Glomerular endothelial cell (primary cell): ENCODE results near the gene MLST8. TPM values are rescaled to one million over a fixed set of nuclear protein-coding genes. Genes with fewer than 3 reads are reported as not detected.

ENCODE experiments used
- DNase-seq: peaks from one replicate; pipeline ENCODE4 v3.0.0-alpha.2; 2011; ENCODE audit warnings: low read depth, low spot score; ENCODE audit errors: extremely low read depth
- total RNA-seq: library from RNA; depleted of rRNA; stranded (reverse); fragments of >200 nt; gene quantifications from 2 replicates; pipeline ENCODE4 v1.2.3, GENCODE V29; 2015

Gene MLST8
- 63.4 and 63.9 TPM in 2 replicates for total RNA-seq

DNA sequence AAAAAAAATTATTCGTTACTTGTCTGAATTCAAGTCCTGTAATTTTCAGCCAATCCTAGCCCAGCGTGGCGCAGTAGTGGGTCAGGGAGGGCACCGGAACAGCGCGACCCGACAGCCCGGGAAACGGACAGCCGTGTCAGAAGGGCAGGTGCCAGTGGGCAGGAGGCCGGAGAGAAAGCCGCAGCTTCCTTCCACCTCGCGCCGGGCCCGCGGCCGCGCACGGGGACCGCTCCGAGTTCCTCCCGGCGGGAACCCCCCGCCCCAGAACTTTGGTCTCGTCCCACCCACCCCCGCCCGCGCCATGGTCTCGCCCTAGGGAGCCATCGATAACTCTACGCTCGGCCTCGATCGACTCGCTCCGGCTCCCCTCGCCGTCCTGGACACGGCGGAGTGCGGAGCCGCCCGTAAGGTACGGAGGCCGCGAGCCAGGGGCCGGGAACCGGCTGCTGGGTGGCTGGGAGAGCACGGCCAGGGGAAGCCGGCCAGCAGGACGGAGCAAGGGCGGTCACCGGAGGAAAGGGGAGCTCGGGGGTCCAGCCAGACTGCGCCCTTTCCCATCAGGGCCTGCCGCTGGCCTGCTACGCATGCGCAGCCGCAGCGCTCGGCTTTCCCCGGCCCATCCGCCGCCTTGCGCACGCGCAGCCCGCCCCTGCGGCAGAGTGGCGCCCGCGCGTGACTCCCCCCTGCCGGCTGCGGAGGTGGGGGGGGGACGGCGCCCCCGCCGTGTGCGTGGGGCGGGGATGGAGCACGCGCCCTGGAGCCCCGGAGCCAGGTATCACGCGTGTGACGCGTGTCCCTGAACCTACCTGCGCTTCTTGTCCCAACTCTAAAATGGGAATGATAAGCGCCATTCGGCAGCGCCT is at the start of gene MLST8:
MLST8 (plus strand) TSS at position 351 of the 863 bp plus-strand sequence. CDS start 632 bp downstream, outside the sequence.
- DNase-seq, result no peak

DNA sequence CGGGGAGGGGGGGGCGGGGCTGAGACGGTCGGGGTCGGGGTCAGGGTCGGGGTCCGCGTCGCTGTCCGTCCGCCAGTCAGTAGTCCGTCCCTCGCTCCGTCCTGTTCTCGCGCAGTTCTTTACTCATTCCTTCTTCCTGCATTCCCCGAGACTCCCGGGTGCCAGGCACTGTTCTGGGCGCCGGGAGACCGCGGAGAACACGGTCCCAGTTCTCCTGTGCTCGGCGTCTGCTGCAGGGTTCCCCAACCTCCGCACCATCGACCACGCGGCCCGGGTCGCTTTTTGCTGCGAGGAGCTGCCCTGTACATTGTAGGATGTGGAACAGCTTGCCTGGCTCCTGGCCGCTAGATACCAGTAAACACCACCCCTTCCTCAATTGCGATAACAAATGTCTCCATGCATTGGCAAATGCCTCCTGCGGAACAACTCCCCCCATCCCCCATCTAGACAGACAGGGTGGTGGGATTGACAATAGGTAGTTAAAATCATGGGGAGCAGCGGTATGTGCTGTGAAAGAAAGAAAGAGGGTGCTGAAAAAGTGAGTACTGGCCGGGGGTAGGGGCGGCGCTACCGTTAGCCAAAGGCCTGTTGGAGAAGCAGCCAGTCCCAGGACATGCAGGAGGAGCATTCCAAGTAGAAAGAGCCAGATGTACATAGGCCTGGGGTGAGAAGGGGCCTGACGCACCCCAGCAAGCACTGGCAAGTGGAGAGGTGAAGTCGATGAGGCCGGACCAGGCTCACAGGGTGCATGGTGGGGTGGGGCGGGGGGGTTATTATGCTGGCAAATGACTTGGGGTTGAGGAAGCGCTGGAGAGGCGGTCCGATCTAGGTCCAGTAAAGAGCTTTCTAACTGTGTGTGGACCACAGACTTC is 49.0 kb upstream of the MLST8 start:
- no peak for DNase-seq

DNA sequence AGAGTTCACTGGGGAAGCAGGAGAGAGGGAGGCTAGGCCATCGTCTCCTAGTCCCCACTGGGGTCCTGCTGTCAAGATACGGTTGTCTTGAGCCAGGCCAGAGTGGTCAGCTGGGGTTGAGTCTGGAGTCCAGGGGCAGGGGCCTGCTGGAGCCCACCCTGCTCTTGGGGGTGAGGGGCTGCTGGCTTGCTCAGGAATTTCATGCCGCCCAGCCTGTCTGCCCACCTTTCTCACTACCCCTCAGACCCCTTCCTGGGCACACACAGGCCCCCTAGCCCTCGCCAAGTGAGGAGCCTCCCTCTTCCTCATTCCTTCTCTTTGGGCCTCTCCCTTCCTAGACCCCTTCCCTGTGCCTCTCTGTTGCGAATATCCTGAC is 48.4 kb upstream of the MLST8 start:
- DNase-seq, result no peak

DNA sequence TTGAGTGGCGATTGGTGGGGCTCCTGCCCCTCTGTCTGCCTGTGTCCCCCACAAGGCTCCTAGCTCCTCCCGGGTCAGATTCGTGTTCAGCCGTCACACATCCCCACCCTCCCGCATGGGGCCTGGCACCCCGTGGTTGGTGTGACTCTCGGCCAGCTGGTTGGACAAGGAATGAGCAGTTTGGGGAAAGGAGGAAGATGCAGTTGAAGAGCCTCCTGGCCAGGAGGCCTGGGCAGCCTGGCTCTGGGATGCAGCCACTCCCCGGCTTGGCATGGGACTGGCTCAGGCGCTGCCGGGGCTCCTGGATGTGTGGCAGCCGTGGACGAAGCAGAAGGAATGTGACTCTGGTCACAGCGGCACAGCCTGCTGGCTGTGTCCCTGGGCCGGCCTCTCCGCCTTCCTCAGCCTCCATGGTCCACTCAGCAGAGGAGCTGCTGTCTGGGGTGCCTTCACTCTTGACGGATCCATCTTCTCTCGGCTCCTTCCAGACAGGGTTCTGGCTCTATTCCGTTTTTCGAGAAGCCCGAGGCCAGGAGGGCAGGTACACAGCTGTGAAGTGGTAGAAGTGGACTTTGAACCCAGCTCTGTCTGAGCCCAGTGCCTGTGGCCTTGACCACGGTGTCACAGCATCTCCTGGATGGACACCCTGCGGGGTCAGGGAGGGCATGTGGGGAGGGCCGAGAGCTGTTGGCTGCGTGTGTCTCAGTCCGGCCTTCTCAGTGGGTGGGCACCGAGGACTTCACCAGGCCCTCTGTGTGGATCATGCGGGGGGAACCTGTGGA is 47.6 kb upstream of the MLST8 start:
- no peak for DNase-seq

DNA sequence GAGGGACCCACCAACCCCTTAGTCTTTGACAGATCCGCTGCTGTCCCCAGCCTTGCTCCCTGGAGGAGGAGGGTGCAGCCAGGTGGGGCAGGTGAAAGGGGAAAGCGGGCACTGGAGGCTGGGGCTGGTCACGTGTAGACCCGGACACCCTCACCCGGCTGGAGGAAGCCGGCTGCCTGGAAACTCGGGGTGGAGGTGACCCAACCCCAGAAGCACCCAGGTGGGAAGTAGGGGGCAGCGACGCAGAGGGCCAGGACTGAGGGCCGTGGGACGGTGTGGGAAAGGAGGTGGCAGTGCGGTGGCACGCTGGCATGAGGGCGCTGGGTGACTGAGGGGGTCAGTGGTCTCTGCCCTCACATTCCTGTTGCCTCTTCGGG is 47.0 kb upstream of the MLST8 start:
- no peak for DNase-seq

DNA sequence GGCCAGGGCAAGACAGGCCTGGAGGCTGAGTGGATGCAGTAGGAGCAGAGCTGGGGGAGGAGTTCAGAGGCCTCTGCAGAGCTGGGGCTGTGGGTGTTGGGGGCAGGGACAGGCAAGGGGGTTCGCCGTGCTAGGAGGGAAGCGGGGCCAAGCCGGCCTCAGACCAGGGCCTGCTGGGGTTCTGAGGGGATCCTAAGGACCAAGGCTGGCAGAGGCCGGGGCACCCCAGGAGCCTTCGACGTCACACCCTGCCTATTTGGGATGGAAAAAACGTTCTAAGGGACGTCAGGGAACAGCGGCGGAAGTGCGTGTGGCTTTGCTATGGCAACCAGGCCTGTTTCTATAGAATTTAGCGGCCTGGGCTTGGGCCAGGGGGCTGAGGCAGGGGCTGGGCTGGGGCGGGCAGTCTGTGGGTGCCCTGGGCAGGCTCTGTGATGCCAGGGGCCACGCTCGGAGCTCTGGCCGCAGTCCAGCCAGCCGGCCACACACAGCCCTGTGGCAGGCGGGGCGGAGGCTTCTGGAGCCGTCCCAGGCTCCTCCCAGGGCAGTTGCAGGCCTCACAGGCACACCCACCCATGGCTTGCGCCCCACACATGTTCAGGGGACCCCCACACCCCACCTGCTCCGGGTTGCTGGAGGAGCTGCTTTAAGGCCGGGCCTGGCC is 45.9 kb upstream of the MLST8 start:
- no peak for DNase-seq

DNA sequence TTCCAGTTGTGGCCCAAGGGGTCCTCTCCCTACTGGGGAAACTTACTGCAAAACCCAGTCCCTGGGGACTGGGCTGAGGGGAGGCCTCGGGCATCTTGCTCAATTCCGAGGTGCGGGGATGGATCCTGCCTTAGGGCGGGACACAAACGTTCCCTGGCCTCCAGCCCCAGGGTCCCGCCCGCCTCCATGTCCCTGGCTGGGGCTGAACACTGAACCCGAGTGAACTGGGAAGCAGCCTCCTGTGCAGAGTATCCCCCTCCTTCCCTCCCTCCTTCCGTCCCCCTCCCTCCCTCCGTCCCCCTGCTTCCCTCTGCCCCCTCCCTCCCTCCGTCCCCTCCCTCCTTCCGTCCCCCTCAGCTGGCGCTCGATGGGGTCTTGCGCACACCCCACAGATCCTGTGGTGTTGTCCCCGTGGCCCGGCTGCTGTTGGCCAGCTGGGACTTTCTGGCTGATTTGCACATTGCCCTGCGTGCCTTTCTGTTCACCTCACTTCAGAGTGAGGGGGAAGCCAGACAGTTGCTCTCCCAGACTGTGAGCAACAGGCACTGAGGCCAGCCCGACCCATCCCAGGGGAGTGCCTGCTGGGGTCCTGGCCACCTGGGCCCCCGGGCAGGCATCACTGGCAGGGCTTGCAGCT is 44.2 kb upstream of the MLST8 start:
- DNase-seq, result no peak

DNA sequence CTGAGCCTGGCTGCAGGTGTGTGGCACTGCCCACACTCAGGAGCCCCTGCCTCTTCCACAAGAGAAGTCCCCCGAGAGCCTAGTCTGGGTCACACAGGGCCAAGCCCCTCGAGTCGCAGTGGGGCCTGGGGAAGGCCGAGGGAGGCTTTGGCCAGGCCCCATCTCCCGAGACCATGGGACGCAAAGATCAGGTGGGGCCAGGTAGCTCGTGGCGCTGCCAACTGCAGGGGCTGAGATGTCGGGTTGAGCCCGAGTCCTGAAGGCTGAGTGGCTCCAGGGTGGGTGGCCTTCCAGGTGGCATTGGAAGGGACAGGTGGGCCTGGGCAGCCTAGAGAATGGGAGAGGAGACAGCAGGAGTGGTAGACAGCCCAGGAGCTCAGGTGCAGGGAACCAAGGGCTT is 43.3 kb upstream of the MLST8 start:
- no peak for DNase-seq

DNA sequence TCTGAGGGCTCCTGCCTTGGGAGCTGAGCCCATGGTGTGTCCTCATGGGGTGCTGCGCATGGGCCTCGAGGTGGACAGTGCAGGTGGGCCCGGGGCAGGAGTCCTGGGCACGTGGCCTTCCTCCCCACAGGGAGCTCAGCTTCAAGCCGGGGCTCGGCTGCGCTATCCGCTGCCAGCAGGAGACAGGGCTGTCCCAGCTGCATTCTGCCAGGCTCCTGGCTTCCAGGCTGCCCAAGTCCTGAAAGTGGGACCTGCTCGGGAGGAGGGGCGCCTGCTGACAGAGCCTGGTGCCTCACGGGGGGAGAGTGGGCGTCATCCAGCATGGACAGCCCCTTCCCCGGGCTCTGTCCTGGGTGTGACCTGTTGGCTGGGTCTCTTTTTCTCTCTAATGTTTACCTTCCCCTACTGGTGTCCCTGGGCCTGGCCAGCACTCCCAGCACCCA is 42.6 kb upstream of the MLST8 start:
- no peak for DNase-seq

DNA sequence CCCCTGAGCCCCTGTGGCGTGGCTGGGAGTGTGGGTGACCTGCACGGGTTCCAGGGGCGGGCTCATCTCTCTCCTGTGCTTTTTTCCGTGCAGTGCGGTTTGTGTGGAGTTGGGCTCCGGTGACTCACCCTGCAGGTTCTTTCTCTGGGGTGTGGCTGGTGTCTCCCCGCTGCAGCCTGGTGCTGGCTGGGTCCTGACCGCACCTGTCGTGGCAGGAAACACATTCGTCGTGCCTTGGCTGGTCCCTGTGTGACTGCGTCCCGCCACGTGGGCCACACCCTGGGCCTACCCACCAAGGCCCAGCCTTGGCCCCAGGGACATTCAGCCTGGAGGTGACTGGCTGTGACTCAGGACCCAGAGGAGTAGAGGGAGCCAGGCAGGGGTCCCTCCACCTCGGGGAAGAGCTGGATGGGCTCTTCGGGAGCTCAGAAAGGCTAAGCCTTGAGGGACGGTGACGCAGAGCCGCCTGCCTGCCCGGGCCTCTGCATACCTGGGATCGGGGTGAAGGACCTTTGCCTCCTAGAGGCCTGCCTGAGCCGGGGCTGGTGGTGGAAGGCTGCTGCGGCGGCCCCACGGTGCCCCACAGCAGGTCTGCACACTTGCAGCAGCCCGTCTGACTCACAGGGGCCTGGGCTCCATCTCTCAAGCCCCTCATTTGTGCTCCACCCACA is 41.9 kb upstream of the MLST8 start:
- no peak for DNase-seq

DNA sequence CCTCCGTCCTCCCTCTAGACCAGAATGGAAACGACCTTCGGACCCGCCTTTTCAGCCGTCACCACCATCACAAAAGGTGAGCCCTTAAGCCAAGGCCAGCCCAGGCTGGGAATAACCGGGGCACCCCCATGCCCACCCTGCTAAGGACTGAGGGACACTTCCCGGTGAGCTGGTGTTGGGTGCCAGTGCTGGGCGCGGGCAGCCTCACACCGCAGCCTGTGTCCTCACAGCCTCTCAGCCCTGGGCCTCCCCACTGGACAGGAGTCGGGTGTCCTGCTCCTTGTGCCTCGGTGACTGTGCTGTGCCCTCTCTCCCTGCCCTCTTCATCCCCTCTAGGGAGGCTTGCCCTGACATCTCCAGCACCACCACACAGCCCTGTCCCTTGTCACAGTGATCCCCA is 39.4 kb upstream of the MLST8 start:
- DNase-seq, result no peak

GRCh38 chr16:2166263-2167067 is 38.8 kb upstream of the MLST8 start:
- no peak for DNase-seq

DNA sequence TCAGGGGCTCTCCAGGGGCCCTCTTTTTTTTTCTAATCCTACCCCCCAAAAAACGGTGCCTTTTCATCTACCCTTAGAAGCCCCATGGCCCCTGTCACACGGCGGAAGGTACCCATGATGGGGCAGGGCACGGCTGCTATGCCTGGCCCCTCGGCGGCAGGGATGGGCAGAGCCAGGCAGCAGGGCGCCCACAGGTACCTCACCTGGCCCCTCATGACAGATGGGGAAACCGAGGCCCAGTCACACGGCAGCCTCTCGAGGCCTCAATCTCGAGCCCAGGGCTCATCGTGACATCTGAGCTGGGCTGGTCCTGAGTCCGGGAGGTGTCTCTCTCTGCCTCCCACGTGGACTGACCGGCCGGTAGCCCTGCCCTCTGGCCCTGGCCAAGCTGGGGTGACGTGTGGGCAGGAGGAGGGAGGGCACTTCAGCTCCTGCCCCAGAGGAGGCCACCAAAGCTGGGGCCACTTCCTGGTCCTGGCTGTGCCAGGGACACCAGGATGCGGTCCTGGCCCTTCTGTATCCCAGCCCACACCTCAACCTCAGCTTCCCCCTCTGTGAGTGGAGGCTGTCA is 38.1 kb upstream of the MLST8 start:
- no peak for DNase-seq

GRCh38 chr16:2170080-2170479 is 35.2 kb upstream of the MLST8 start:
- peak; percentile 57 for DNase-seq

- DNase-seq, result no peak
These were observed 34.4 kb upstream of the MLST8 start for GRCh38 chr16:2170587-2171435.

DNA sequence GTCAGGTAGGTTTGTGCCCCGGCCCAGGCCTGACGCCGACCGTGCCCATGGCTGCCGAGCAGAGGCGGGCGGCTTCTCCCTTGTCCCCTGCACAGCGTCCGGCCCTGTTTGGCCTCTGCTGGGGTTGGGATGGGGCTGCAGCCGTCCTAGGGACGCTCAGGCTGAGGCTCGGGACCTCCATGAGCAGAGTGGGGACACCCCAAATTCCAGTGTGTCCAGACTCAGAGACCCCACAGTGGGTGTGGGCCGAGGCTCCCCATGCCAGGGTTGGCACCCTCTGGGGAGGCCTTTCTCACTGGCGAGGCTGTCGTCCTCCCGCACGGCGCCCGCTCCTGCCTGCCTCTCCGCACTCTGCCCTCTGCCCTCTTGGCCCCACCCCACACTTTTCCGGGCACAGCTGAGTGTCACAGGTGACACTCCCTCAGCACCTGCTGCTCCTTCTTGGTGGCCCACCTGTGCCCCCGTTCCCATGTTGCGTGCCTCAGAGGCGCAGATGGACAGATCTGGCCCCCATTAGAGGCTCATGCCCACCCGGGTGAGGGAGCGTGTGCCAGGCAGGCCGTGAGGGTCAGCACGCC is 33.6 kb upstream of the MLST8 start:
- no peak for DNase-seq

- no peak for DNase-seq
These were observed 32.4 kb upstream of the MLST8 start for GRCh38 chr16:2172688-2173335.
